Activated naive CD4-positive, alpha-beta T cell treated with anti-CD3 and anti-CD28 coated beads for 36 hours (primary cell): ENCODE measurements around the gene MIOX. TPM values are rescaled to one million over a fixed set of nuclear protein-coding genes. Genes with fewer than 3 reads are reported as not detected.
"Not testable (repeated sequence)": the region's sequence is repeated elsewhere in the genome, so short reads cannot be mapped to it uniquely, and the experiment has no call there.

Experiments used
- CTCF ChIA-PET: fragments of 350-600 bp; sonication (Branson Sonifier 250); formaldehyde crosslinking; loops from one replicate; lab custom pipeline; 2021; ENCODE audit warnings: antibody characterized with exemption; lab: Charles Lee
- DNase-seq: peaks from one replicate; pipeline ENCODE4 v3.0.0-alpha.2; 2020
- H3K27ac Mint-ChIP-seq: one replicate; pipeline ENCODE4 v1.8.0; 2021; ENCODE audit warnings: mild to moderate bottlenecking, mixed read lengths
- H3K27me3 Mint-ChIP-seq: one replicate; pipeline ENCODE4 v1.8.0; 2021; ENCODE audit warnings: low read depth, mixed read lengths
- H3K36me3 Mint-ChIP-seq: one replicate; pipeline ENCODE4 v1.8.0; 2021; ENCODE audit warnings: low read depth, mixed read lengths
- H3K4me1 Mint-ChIP-seq: one replicate; pipeline ENCODE4 v1.8.0; 2021; ENCODE audit warnings: low read depth, mixed read lengths
- H3K4me3 Mint-ChIP-seq: one replicate; pipeline ENCODE4 v1.8.0; 2021; ENCODE audit warnings: mild to moderate bottlenecking, moderate library complexity, mixed read lengths
- H3K9me3 Mint-ChIP-seq: one replicate; pipeline ENCODE4 v1.8.0; 2021; ENCODE audit warnings: mixed read lengths
- intact Hi-C: fragments of 100-400 bp; cut with micrococcal nuclease; formaldehyde crosslinking; loops from one replicate; pipeline ENCODE4 v1.15.1; 2023
- total RNA-seq, 2 experiments: library from RNA; stranded (reverse); gene quantifications; one replicate each; pipeline ENCODE4 v1.2.3, GENCODE V29; 2021

The MIOX gene
- total RNA-seq, 2 experiments from 2014 or later = 0.31 TPM; not detected in 1

DNA sequence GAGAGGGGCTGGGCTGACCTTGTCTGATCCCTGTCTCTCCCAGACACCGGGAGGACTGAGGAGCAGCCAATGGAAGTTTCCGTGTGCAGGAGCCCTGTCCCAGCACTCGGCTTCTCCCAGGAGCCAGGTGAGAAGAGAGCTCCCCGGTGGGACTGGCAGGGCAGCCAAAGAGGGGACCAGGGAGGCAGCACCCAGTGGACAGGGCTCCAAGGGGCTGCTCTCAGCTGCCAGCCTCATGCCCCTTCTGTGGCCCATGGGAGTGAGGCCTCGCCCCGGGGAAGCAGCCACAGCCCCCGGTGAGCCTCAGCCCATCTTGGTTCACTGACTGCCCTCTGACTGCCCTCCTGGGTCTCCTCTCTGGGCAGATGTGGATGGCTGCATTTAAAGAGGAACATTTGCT lies 31.9 kb downstream of the MIOX start:
- Mint-ChIP-seq H3K4me3 (no peak overlapping the region), H3K4me1 (peaks cover 13% of the 10 kb centered on the region), H3K36me3 (peaks cover 37% of the 10 kb centered on the region), H3K9me3 (no peaks in the 10 kb centered on the region), H3K27me3 (no peaks in the 10 kb centered on the region), H3K27ac (no peak overlapping the region)
- DNase-seq = no peak
- CTCF ChIA-PET = no interaction called here
- intact Hi-C loops = no loop called here

DNA sequence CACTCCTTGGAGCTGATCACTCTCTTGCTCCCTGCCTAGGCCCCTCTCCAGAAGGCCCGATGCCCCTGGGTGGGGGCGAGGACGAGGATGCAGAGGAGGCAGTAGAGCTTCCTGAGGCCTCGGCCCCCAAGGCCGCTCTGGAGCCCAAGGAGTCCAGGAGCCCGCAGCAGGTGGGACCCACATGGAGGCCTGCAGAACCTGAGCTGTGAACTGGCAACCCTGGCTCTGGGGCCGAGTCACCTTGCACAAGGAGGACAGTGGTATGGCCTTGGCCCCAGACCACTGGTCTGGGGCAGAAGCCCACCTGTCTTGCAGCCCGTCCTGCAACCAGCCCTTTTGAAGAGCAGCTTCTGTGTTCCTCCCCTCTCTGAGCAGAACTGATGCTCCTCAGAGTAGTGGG lies 32.5 kb downstream of the MIOX start:
- H3K36me3 Mint-ChIP-seq = peaks cover 38% of the 10 kb centered on the region
- DNase-seq = no peak
- H3K27ac Mint-ChIP-seq = no peak overlapping the region
- CTCF ChIA-PET = no interaction called here
- no peaks in the 10 kb centered on the region for H3K9me3 Mint-ChIP-seq
- H3K4me1 Mint-ChIP-seq = peaks cover 12% of the 10 kb centered on the region
- intact Hi-C loops = no loop called here
- H3K27me3 Mint-ChIP-seq = no peaks in the 10 kb centered on the region
- no peak overlapping the region for H3K4me3 Mint-ChIP-seq

DNA sequence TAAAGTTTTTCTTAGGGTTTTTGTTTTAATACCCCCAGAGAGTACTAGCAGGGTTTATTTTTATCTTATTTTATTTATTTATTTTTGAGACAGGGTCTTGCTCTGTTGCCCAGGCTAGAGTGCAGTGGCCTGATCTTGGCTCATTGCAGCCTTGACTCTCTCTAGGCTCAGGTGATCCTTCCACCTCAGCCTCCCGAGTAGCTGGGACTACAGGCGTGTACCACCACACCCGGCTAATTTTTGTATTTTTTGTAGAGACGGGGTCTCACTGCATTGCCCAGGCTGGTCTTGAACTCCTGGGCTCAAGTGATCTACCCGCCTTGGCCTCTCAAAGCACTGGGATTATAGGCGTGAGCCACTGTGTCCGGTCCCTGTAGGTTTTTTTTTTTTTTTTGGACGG lies 33.5 kb downstream of the MIOX start:
- DNase-seq, CTCF ChIA-PET, H3K27ac Mint-ChIP-seq, intact Hi-C loops, H3K27me3 Mint-ChIP-seq, H3K9me3 Mint-ChIP-seq, H3K4me3 Mint-ChIP-seq: not testable (repeated sequence)
- Mint-ChIP-seq H3K36me3 (peaks cover 36% of the 10 kb centered on the region), H3K4me1 (peaks cover 13% of the 10 kb centered on the region)

DNA sequence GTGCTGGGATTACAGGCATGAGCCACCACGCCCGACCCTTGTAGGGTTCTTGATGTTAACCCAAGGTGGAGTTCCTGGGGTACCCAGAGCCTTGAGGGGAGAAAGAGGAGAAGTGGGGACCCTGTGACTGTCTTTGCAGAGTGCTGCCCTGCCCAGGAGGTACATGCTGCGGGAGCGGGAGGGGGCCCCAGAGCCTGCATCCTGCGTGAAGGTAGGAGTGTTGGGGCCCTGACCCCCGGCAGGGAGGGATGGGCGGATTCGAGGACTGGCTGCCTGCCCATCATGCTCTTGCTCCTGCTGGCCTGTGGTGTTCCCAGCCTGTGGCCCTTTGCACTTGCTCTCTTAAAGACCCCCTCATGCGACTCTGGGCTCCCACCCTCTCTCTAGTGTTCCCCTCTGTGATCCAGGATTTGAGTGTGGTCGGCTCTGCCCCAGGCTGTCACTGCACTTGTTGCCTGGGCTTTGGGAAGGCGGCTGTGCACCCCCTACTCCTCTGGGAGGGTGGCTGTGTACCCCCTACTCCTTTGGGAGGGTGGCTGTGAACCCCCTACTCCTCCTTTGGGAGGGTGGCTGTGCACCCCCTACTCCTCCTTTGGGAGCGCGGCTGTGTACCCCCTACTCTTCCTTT lies 34.3 kb downstream of the MIOX start:
- H3K27ac Mint-ChIP-seq = no peak overlapping the region
- H3K27me3 Mint-ChIP-seq = no peaks in the 10 kb centered on the region
- no peak overlapping the region for H3K4me3 Mint-ChIP-seq
- H3K4me1 Mint-ChIP-seq = peaks cover 11% of the 10 kb centered on the region
- CTCF ChIA-PET = interaction anchor here (0.6 kb wide), 1 partner anchor 112 kb away, joined by 3 read pairs; no protein-coding TSS in a partner anchor
- DNase-seq = no peak
- peaks cover 32% of the 10 kb centered on the region for H3K36me3 Mint-ChIP-seq
- no peaks in the 10 kb centered on the region for H3K9me3 Mint-ChIP-seq
- intact Hi-C loops = no loop called here

DNA sequence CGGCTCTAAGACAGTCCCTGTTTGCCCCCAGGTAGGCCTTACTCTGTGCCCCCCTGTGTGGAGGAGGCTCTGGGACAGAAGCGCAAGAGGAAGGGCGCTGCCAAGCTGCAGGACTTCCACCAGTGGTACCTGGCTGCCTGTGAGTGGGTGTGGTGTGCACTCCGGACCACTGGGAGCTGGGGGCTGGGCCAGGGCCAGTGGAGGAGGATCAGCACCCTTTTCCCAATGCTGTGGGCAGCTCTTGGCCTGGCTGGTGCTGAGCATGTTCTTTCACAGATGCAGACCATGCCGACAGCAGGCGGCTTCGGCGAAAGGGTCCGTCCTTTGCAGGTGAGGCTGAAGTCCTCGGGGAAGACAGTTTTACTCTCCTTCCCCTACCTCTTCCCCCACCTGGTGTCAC lies 35.1 kb downstream of the MIOX start:
- Mint-ChIP-seq H3K9me3 (no peaks in the 10 kb centered on the region), H3K36me3 (peaks cover 28% of the 10 kb centered on the region), H3K27me3 (no peaks in the 10 kb centered on the region), H3K4me3 (no peak overlapping the region), H3K4me1 (peaks cover 11% of the 10 kb centered on the region), H3K27ac (no peak overlapping the region)
- no peak for DNase-seq
- intact Hi-C loops = no loop called here
- CTCF ChIA-PET = interaction anchor here (0.6 kb wide), 1 partner anchor 112 kb away, joined by 3 read pairs; no protein-coding TSS in a partner anchor

DNA sequence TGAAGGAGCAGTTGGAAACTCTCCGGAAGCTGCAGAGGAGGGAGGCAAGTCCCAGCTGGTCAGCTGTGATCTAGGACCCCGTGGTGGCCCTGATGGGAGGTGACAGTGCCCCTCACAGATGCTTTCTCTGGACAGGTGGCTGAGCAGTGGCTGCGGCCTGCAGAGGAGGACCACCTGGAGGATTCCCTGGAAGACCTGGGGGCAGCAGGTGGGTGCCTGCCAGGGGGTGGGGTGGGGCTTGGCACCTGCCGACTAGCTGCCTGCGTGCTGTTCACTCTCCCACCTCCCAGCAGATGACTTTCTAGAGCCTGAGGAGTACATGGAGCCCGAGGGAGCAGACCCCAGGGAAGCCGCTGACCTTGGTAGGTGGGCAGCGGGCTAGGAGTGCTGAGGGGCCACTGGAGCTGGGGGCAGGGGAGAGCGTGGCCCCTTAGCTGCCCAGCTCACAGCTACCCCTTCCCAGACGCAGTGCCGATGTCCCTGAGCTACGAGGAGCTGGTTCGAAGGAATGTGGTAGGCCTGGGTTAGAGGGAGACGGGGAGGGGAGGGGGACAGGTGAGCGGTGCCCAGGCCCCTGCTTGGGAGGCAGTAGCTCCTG lies 35.6 kb downstream of the MIOX start:
- CTCF ChIA-PET = interaction anchor here (0.6 to 0.9 kb wide), 3 partner anchors 25 to 407 kb away, joined by 3 read pairs; no protein-coding TSS in a partner anchor
- intact Hi-C loops = no loop called here
- H3K36me3 Mint-ChIP-seq = peaks cover 34% of the 10 kb centered on the region
- H3K4me1 Mint-ChIP-seq = peaks cover 17% of the 10 kb centered on the region
- DNase-seq = no peak
- H3K27me3 Mint-ChIP-seq = no peaks in the 10 kb centered on the region
- no peaks in the 10 kb centered on the region for H3K9me3 Mint-ChIP-seq
- no peak overlapping the region for H3K4me3 Mint-ChIP-seq
- no peak overlapping the region for H3K27ac Mint-ChIP-seq

DNA sequence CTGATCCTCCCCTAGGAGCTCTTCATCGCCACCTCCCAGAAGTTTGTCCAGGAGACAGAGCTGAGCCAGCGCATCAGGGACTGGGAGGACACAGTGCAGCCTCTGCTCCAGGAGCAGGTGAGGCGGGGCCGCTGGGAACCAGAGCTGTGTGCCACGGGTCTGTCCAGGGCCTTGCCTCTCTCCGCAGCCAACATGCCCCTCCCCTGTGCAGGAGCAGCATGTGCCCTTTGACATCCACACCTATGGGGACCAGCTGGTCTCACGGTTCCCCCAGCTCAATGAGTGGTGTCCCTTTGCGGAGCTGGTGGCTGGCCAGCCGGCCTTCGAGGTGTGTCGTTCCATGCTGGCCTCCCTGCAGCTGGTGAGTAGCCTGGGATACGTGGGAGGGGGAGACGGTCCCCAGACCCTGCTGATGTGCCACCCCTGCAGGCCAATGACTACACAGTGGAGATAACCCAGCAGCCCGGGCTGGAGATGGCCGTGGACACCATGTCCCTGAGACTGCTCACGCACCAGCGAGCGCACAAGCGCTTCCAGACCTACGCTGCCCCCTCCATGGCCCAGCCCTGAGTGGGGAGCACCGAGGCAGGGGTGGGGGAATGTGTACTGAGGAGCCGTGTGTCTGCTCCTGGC lies 36.3 kb downstream of the MIOX start:
- CTCF ChIA-PET = interaction anchor here (0.6 to 0.9 kb wide), 3 partner anchors 25 to 408 kb away, joined by 3 read pairs; no protein-coding TSS in a partner anchor
- Mint-ChIP-seq H3K27ac (no peak overlapping the region), H3K4me3 (peak overlapping the region; percentile 41), H3K36me3 (peaks cover 39% of the 10 kb centered on the region), H3K9me3 (no peaks in the 10 kb centered on the region), H3K27me3 (no peaks in the 10 kb centered on the region), H3K4me1 (peaks cover 23% of the 10 kb centered on the region)
- intact Hi-C loops = no loop called here
- no peak for DNase-seq

DNA sequence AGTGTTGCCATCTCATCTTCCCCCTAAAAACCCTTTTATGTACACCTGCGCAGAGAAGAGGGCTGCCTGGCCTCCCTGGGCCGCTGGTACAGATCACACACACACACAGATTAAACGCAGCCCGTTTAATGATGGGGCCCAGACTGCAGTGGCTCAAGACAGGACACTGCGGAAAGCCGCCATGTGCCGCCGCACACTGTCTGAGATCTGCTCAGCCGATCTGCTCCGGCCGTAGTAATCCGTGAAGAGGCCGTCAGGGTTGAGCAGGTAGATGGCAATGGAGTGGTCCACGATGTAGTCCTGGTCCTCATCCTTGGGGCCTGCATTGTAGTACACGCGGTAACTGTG lies 36.8 kb downstream of the MIOX start:
- DNase-seq = no peak
- peak overlapping the region; percentile 97 for H3K4me3 Mint-ChIP-seq
- CTCF ChIA-PET = interaction anchor here (1.0 kb wide), 1 partner anchor 97 kb away, joined by 3 read pairs; no protein-coding TSS in a partner anchor
- H3K36me3 Mint-ChIP-seq = peaks cover 42% of the 10 kb centered on the region
- no peaks in the 10 kb centered on the region for H3K27me3 Mint-ChIP-seq
- intact Hi-C loops = no loop called here
- no peak overlapping the region for H3K27ac Mint-ChIP-seq
- no peaks in the 10 kb centered on the region for H3K9me3 Mint-ChIP-seq
- H3K4me1 Mint-ChIP-seq = peaks cover 28% of the 10 kb centered on the region

DNA sequence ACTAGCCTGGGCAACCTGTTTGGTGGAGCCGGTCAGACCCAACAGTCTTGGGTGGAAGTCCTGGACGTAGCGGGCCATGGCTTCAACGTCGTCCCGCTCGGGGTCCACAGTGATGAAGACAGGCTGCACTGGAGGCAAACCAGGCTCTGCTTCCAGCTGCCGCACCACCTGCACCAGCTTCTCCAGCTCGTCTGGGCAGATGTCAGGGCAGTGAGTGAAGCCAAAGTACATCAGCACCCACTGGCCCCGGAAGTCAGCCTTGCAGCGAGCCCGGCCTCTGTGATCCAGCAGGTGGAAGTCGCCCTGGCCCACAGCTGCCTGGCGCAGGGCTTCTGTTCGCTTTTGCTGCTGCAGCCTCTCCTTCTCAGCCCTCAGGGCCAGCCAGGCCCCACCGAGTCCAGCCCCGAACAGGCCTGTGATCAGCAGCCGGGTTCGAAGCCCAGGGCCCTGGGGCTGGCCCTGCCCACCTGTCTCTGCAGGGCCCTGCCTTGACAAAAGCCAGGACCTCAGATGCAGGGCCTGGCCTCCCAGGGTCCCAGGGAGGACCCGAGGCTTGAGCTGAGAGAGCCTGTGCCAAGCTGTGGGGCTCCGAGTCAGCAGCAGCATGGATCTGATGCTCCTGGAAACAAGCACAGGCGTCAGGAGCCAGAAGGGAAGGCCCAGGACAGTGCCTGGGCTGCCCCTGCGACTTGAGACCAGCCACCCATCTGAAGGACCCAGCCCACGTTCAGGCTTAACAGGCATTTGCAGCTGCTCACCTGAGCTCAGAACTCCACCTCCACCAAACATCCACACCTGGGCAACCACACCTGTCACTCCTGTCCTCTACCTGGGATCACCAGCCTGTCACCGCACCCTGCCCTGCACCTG lies 37.4 kb downstream of the MIOX start:
- H3K4me1 Mint-ChIP-seq = peaks cover 34% of the 10 kb centered on the region
- DNase-seq = no peak
- H3K27me3 Mint-ChIP-seq = no peaks in the 10 kb centered on the region
- H3K9me3 Mint-ChIP-seq = no peaks in the 10 kb centered on the region
- CTCF ChIA-PET = interaction anchor here (1.0 to 2.9 kb wide), 5 partner anchors 14 to 97 kb away, joined by 3 to 39 read pairs (median 22); partner anchors contain the start of genes LMF2 and NCAPH2
- intact Hi-C loops = loop anchor here (2.0 kb wide), 1 partner anchor 15 kb away; no protein-coding TSS in a partner anchor
- peak overlapping the region; percentile 97 for H3K4me3 Mint-ChIP-seq
- peak overlapping the region; percentile 86 for H3K27ac Mint-ChIP-seq
- H3K36me3 Mint-ChIP-seq = peaks cover 45% of the 10 kb centered on the region

DNA sequence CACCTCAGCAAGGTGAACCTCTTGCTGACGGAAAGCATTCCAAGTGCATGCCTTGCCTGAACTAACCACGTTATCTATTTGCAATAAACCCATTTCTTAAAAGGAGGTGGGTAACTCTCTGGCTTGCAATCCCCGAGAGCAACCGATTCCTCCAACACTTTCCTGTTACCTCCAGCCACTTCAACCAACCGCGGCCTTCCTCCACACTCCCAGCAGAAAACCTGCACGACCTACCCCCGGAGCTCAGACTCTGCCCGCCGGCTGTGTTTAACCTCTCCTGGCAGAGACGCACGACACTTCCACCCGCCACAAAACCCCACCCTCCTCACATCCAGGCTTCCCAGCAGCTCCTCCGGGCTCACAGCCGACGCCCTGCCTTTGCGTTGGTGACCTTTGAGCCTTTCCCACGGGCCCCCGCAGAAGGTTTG lies 38.0 kb downstream of the MIOX start:
- peak overlapping the region; percentile 97 for H3K4me3 Mint-ChIP-seq
- H3K4me1 Mint-ChIP-seq = peaks cover 35% of the 10 kb centered on the region
- H3K9me3 Mint-ChIP-seq = no peaks in the 10 kb centered on the region
- peaks cover 42% of the 10 kb centered on the region for H3K36me3 Mint-ChIP-seq
- CTCF ChIA-PET = interaction anchor here (1.3 to 2.9 kb wide), 8 partner anchors 10 to 273 kb away, joined by 4 to 39 read pairs (median 12); partner anchors contain the start of genes HDAC10, LMF2 and NCAPH2
- DNase-seq = peak; percentile 39
- intact Hi-C loops = loop anchor here (1.0 to 2.0 kb wide), 6 partner anchors 14 to 564 kb away; partner anchors contain the start of genes ARSA, NCAPH2, PIM3 and SYCE3
- H3K27me3 Mint-ChIP-seq = no peaks in the 10 kb centered on the region
- peak overlapping the region; percentile 86 for H3K27ac Mint-ChIP-seq

DNA sequence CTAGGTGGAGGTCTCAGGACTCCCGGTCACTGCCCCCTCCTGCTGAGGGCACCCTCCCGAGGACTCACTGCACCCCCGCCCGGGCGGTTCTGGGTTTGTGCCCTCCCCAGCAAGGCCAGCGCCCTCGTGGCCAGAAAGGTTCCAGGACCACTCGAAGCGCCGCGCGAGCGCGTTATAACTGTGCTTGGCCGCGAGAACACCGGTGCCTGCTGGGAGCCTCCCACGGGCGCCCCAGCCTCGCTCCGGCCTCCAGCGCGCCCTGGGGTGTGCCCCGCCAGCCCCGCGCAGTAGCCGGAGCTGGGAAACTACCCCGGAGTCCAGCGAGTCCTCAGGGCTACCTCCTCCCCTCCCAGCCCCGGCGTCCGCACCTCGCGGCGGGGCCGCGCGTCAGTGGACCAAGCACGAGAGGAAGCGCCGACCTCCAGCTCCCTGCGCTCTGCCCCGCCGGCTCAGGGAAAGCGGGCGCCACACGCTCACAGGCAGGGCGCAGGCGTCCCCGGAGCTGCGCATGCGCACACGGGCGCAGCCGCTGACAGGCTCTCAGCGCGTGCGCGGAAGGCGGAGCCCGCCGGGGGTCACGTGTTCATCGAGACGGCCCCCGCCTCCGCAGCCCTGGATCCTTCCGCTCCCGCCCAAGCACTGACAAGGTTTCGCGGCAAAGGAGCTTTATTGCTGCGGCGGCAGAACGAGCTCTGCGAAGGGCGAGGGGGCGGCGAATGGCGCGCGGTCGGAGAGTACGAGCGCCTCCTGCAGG lies 38.6 kb downstream of the MIOX start, which contains the start of gene SCO2:
TSS of gene SCO2 (minus strand) at position 495 of the 754 bp plus-strand sequence. CDS start 1,187 bp downstream, outside the sequence.
- H3K27me3 Mint-ChIP-seq = no peaks in the 10 kb centered on the region
- CTCF ChIA-PET = interaction anchor here (0.6 to 2.9 kb wide), 31 partner anchors 10 to 283 kb away, joined by 3 to 39 read pairs (median 5); partner anchors contain the start of genes CHKB, HDAC10, KLHDC7B and LMF2
- H3K9me3 Mint-ChIP-seq = no peaks in the 10 kb centered on the region
- H3K4me3 Mint-ChIP-seq = peak within 1 kb of the TSS; percentile 97
- peak; percentile 98 for DNase-seq
- intact Hi-C loops = loop anchor here (1.0 to 2.0 kb wide), 6 partner anchors 14 to 565 kb away; partner anchors contain the start of genes ARSA, NCAPH2, PIM3 and SYCE3
- H3K36me3 Mint-ChIP-seq = peaks cover 39% of the 10 kb centered on the region
- peak within 1 kb of the TSS; percentile 93 for H3K27ac Mint-ChIP-seq
- H3K4me1 Mint-ChIP-seq = peaks cover 35% of the 10 kb centered on the region
